ENCODE data around the gene ZFPM1.
A peak's percentile ranks its signal among the peaks of the same experiment; 100 is the strongest.
"Not testable (repeated sequence)": the region's sequence is repeated elsewhere in the genome, so short reads cannot be mapped to it uniquely, and the experiment has no call there.

ZFPM1 gene

GRCh38 chr16:88484505-88485365, 31.7 kb downstream of the ZFPM1 start:
- H3K27me3 ChIP-seq (ENCODE audit: control insufficient read depth, insufficient read depth, low read length): no peaks in the 10 kb centered on the region
- H3K9me3 ChIP-seq (ENCODE audit: control insufficient read depth, insufficient read depth, low read length): no peaks in the 10 kb centered on the region
- H3K4me1 ChIP-seq (ENCODE audit: control insufficient read depth, insufficient read depth, low read length): no peaks in the 10 kb centered on the region
- no peak overlapping the region for H3K4me3 ChIP-seq (ENCODE audit: low read depth, low read length)
- H3K36me3 ChIP-seq (ENCODE audit: control insufficient read depth, insufficient read depth, low read length): peaks cover 2% of the 10 kb centered on the region
- peak overlapping the region; percentile 24 for H3K9ac ChIP-seq (ENCODE audit: low read depth, low read length)

- H3K36me3 ChIP-seq (ENCODE audit: control insufficient read depth, insufficient read depth, low read length); H3K4me1 ChIP-seq (ENCODE audit: control insufficient read depth, insufficient read depth, low read length); H3K4me3 ChIP-seq (ENCODE audit: low read depth, low read length); H3K9ac ChIP-seq (ENCODE audit: low read depth, low read length); H3K27me3 ChIP-seq (ENCODE audit: control insufficient read depth, insufficient read depth, low read length); H3K9me3 ChIP-seq (ENCODE audit: control insufficient read depth, insufficient read depth, low read length): not testable (repeated sequence)
These were observed 32.3 kb downstream of the ZFPM1 start for GRCh38 chr16:88485366-88485741.

DNA sequence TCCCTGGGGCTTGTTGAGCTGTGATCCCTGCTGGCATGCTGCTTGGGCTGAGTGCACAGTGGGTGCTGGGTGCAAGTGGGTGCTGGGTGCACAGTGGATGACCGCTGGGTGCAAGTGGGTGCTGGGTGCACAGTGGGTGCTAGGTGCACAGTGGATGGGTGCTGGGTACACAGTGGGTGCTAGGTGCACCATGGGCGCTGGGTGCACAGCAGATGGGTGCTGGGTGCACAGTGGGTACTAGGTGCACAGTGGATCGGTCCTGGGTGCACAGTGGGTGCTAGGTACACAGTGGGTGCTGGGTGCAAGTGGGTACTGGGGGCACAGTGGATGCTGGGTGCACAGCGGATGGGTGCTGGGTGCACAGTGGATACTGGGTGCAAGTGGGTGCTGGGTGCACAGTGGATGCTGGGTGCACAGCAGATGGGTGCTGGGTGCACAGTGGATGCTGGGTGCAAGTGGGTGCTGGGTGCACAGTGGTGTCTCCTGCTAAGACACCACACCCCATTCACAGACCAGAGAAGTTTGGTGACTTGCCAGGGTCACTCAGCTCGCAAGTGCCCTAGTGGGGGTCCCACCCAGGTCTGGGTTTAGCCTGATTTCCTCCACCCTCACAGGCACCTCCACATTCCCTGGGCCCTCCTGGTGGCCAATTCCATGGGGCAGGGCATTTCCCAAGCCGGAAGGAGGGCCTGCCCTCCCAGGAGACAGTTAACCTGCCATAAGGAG, 33.5 kb downstream of the ZFPM1 start:
- Histone ChIP-seq H3K4me3 (ENCODE audit: low read depth, low read length) (no peak overlapping the region), H3K9ac (ENCODE audit: low read depth, low read length) (no peak overlapping the region), H3K9me3 (ENCODE audit: control insufficient read depth, insufficient read depth, low read length) (no peaks in the 10 kb centered on the region), H3K36me3 (ENCODE audit: control insufficient read depth, insufficient read depth, low read length) (no peaks in the 10 kb centered on the region), H3K27me3 (ENCODE audit: control insufficient read depth, insufficient read depth, low read length) (no peaks in the 10 kb centered on the region), H3K4me1 (ENCODE audit: control insufficient read depth, insufficient read depth, low read length) (no peaks in the 10 kb centered on the region)

DNA sequence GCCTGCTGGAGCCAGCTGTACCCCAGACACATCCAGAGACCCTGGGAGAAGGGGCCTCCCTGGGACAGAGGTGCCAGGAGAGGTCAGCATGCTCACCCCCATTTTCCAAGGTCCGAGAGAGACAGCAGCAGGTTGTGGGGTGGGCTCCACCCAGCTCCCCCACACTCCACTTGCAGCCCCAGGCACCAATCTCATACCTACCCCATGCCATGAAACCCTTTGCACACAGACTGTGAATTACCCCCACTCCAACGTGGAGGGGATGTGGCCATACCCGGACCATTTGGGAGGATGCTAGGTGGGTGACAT, 34.0 kb downstream of the ZFPM1 start:
- Histone ChIP-seq H3K9me3 (ENCODE audit: control insufficient read depth, insufficient read depth, low read length) (no peaks in the 10 kb centered on the region), H3K4me1 (ENCODE audit: control insufficient read depth, insufficient read depth, low read length) (no peaks in the 10 kb centered on the region), H3K27me3 (ENCODE audit: control insufficient read depth, insufficient read depth, low read length) (no peaks in the 10 kb centered on the region), H3K9ac (ENCODE audit: low read depth, low read length) (no peak overlapping the region), H3K36me3 (ENCODE audit: control insufficient read depth, insufficient read depth, low read length) (no peaks in the 10 kb centered on the region), H3K4me3 (ENCODE audit: low read depth, low read length) (no peak overlapping the region)

DNA sequence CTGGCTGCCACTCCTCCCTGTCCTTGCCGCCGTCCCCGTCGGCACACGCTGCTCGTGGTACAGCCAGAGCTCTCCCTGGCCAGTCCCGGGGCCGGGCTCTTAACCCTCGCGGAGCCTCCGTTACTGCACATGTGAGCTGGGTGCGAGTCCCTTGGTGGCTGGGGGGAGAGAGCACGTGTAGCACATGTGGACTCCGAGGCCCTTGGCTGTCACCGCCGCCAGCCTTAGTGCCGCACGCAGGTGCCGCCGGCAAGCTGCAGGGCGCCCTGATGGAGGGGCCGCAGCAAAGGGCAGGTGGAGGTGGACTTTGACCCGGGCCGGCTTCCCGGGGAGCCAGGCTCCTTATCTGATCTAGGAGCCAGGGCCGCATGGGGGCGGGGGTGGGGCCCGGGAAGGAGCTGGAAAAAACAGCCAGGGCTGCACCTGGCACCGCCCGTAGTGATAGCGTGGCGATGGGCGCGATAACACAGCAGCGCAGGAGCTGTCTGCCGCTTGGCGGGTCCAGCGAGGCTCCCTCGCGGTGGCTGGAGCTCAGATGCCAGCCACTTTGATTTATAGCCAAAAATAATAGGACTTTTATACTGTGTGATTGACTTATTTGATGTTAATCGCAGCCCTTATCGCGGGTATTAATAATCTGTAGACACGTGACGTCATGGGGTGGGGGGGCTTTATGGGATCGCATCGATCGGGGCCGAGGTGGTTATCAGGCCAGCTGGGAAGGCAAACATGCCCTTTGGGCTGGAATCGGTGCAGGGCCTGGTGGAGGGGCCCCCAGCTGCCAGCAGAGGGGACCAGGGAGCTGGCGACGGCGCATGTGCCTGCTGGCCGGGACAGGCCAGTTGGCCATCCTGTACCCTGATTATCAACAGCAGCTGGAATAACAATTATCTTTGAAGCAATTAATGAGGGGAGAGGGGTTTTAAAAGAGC, 35.1 kb downstream of the ZFPM1 start:
- H3K4me3 ChIP-seq (ENCODE audit: low read depth, low read length): no peak overlapping the region
- no peak overlapping the region for H3K9ac ChIP-seq (ENCODE audit: low read depth, low read length)
- no peaks in the 10 kb centered on the region for H3K36me3 ChIP-seq (ENCODE audit: control insufficient read depth, insufficient read depth, low read length)
- no peaks in the 10 kb centered on the region for H3K9me3 ChIP-seq (ENCODE audit: control insufficient read depth, insufficient read depth, low read length)
- no peaks in the 10 kb centered on the region for H3K27me3 ChIP-seq (ENCODE audit: control insufficient read depth, insufficient read depth, low read length)
- no peaks in the 10 kb centered on the region for H3K4me1 ChIP-seq (ENCODE audit: control insufficient read depth, insufficient read depth, low read length)

DNA sequence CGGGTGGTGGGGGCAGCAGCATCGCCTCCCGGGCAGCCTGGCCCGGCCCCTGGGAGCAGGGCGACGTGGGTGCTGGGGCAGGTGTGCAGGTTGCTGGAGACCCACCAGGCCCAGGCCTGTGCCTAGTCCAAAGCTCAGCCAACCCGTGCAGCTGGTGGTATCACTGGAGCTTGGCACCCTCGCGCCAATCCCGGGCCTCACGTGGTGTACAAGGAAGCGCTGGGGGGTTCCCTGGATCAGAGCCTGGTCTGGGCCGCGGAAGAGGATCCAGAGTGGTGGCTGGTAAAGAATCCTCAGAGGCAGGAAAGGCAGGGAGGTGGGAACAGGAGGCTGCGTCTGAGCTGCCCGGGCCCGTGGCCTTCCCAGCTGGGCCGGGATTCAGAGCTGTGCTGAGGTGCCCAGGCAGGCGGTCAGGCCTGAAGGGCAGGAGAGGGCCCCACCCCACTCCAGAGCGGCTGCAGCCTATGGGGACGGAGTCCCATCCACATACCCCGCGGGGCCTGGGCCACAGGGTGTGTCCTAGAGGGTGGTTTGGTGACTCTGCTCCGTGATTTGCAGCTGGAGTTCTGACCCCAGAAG, 36.2 kb downstream of the ZFPM1 start:
- Histone ChIP-seq H3K9me3 (ENCODE audit: control insufficient read depth, insufficient read depth, low read length) (no peaks in the 10 kb centered on the region), H3K4me1 (ENCODE audit: control insufficient read depth, insufficient read depth, low read length) (no peaks in the 10 kb centered on the region), H3K9ac (ENCODE audit: low read depth, low read length) (no peak overlapping the region), H3K4me3 (ENCODE audit: low read depth, low read length) (no peak overlapping the region), H3K36me3 (ENCODE audit: control insufficient read depth, insufficient read depth, low read length) (no peaks in the 10 kb centered on the region), H3K27me3 (ENCODE audit: control insufficient read depth, insufficient read depth, low read length) (no peaks in the 10 kb centered on the region)

DNA sequence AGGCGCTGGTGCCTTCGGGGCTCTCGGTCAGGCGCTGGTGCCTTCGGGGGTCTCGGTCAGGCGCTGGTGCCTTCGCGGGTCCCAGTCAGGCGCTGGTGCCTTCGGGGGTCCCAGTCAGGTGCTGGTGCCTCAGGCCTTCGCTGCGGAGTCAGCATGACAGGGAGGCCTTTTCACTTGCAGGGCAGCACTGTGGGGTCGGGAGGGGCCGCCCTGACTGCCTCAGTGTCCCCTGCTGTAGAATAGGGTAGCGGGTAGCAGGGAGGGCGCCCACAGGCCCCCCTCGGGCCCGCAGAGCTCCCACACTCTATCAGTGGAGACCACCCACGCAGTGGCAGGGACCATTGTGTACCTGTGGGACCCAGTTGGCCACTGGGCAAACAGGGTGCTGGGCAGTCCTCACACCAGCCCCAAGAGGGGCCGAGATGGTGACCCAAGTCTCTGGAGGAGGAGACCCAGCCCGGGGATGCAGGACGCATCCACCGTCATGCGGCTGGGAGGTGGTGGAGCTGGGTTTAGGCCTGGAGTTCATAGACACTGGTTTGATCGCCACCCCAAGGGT, 38.0 kb downstream of the ZFPM1 start:
- no peak overlapping the region for H3K4me3 ChIP-seq (ENCODE audit: low read depth, low read length)
- H3K27me3 ChIP-seq (ENCODE audit: control insufficient read depth, insufficient read depth, low read length): no peaks in the 10 kb centered on the region
- H3K36me3 ChIP-seq (ENCODE audit: control insufficient read depth, insufficient read depth, low read length): no peaks in the 10 kb centered on the region
- no peaks in the 10 kb centered on the region for H3K9me3 ChIP-seq (ENCODE audit: control insufficient read depth, insufficient read depth, low read length)
- no peak overlapping the region for H3K9ac ChIP-seq (ENCODE audit: low read depth, low read length)
- no peaks in the 10 kb centered on the region for H3K4me1 ChIP-seq (ENCODE audit: control insufficient read depth, insufficient read depth, low read length)

GRCh38 chr16:88491560-88492310, 38.7 kb downstream of the ZFPM1 start:
- Histone ChIP-seq H3K27me3 (ENCODE audit: control insufficient read depth, insufficient read depth, low read length) (no peaks in the 10 kb centered on the region), H3K9ac (ENCODE audit: low read depth, low read length) (no peak overlapping the region), H3K4me3 (ENCODE audit: low read depth, low read length) (no peak overlapping the region), H3K9me3 (ENCODE audit: control insufficient read depth, insufficient read depth, low read length) (no peaks in the 10 kb centered on the region), H3K36me3 (ENCODE audit: control insufficient read depth, insufficient read depth, low read length) (no peaks in the 10 kb centered on the region), H3K4me1 (ENCODE audit: control insufficient read depth, insufficient read depth, low read length) (no peaks in the 10 kb centered on the region)

GRCh38 chr16:88493879-88494278, 40.8 kb downstream of the ZFPM1 start:
- no peak overlapping the region for H3K9ac ChIP-seq (ENCODE audit: low read depth, low read length)
- H3K4me3 ChIP-seq (ENCODE audit: low read depth, low read length): no peak overlapping the region
- no peaks in the 10 kb centered on the region for H3K9me3 ChIP-seq (ENCODE audit: control insufficient read depth, insufficient read depth, low read length)
- no peaks in the 10 kb centered on the region for H3K36me3 ChIP-seq (ENCODE audit: control insufficient read depth, insufficient read depth, low read length)
- no peaks in the 10 kb centered on the region for H3K4me1 ChIP-seq (ENCODE audit: control insufficient read depth, insufficient read depth, low read length)
- no peaks in the 10 kb centered on the region for H3K27me3 ChIP-seq (ENCODE audit: control insufficient read depth, insufficient read depth, low read length)

DNA sequence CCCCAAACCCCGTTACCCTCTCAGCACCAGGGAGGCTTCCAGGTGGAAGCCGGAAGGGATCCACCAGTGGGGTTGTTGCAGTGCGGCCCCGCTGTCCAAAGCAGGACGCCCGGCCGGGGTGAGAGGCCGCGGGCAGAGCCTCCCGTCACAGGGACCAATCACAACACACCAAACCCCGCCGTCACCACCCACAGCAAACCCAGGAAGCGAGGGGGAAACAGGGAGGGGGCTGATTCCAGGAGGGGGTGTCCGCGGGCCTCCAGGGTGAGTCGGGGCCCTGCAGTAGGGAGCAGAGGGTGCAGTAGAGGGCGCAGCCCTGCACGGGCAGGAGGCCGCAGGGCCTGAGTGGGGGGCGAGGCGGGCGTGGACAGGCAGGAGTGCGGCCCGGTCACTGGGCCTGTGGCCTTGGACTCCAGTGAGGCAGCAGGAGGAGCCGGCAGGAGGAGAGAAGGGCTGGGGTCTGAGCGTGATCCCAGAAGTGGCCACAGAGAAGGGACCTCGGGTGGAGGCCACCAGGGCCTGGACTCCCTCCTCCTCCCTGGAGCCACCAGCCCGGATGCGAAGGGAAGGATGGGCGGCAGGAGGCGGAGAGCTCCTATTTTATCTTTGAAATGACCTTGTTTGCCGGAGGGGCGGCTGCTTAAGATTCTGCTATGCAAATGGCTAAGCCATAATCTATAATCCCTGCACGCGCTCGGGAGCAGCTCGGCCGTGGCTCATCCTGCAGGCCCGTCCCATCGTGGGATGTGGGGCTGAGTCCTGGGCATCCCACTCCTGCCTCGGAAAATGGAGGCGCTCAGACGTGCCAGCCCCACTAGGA, 41.5 kb downstream of the ZFPM1 start:
- no peaks in the 10 kb centered on the region for H3K4me1 ChIP-seq (ENCODE audit: control insufficient read depth, insufficient read depth, low read length)
- H3K9ac ChIP-seq (ENCODE audit: low read depth, low read length): no peak overlapping the region

More for the DNA sequence above, 41.5 kb downstream of the ZFPM1 start:
- H3K27me3 ChIP-seq (ENCODE audit: control insufficient read depth, insufficient read depth, low read length): no peaks in the 10 kb centered on the region
- no peak overlapping the region for H3K4me3 ChIP-seq (ENCODE audit: low read depth, low read length)
- no peaks in the 10 kb centered on the region for H3K9me3 ChIP-seq (ENCODE audit: control insufficient read depth, insufficient read depth, low read length)
- no peaks in the 10 kb centered on the region for H3K36me3 ChIP-seq (ENCODE audit: control insufficient read depth, insufficient read depth, low read length)
